HCT116 (cell line): ENCODE data around the gene AMER3.

Experiments
- EZH2 ChIP-seq: fragments of 200-600 bp; sonication (generic); IDR thresholded peaks from 2 replicates; pipeline ENCODE4 v1.6.1; 2017; ENCODE audit warnings: antibody characterized with exemption, mixed run types
- EZH2phosphoT487 ChIP-seq: fragments of 200-600 bp; IDR thresholded peaks from 2 replicates; pipeline ENCODE4 v1.6.1; 2018; ENCODE audit warnings: antibody characterized with exemption, borderline replicate concordance
- JUND ChIP-seq: IDR thresholded peaks from 2 replicates; pipeline ENCODE4 v1.6.1; 2012
- POLR2AphosphoS5 ChIP-seq: IDR thresholded peaks from 2 replicates; pipeline ENCODE4 v1.6.1; 2011; ENCODE audit warnings: mild to moderate bottlenecking, low read depth, low read length, moderate library complexity
- RAD21 ChIP-seq: IDR thresholded peaks from 2 replicates; pipeline ENCODE4 v1.6.1; 2012; ENCODE audit warnings: low read depth, mild to moderate bottlenecking
- TF ChIP-seq, protein P1 (sequence below), 3 experiments: fragments of 200-600 bp in 1 of 3; sonication (generic) in 1 of 3; IDR thresholded peaks in 2 of 3; conservative IDR thresholded peaks in 1 of 3; 2 replicates each; pipeline ENCODE4 v1.5.1; 2012 to 2017; ENCODE audit warnings: low read depth in 2 of 3, low read length in 2 of 3, antibody characterized with exemption in 1 of 3, borderline replicate concordance in 1 of 3, control low read depth in 1 of 3, mild to moderate bottlenecking in 1 of 3, mixed read lengths in 1 of 3, mixed run types in 1 of 3, moderate library complexity in 1 of 3; ENCODE audit not compliant: insufficient read depth in 1 of 3

DNA sequence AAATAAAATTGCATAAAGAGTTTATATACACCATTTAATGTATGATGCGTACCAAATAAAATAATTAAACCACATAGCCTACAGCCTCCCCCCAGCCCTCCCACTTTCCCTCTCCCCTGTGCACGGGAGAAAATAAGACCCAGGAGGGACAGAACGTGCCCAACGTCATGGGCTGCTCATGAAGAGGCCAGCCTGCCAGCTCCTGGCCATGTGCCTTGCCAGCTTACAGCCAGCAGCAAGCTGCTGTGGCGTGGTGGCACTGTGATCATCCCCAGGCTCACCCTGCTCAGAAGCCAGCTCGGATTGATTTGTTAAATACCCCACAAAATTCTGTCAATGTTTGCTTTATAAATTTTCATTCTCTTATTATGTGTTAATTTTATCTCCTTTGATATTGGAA lies 18.9 kb upstream of the AMER3 start:
- TF ChIP-seq RAD21: no peak
- no peak for TF ChIP-seq POLR2AphosphoS5
- TF ChIP-seq, protein P1, sequence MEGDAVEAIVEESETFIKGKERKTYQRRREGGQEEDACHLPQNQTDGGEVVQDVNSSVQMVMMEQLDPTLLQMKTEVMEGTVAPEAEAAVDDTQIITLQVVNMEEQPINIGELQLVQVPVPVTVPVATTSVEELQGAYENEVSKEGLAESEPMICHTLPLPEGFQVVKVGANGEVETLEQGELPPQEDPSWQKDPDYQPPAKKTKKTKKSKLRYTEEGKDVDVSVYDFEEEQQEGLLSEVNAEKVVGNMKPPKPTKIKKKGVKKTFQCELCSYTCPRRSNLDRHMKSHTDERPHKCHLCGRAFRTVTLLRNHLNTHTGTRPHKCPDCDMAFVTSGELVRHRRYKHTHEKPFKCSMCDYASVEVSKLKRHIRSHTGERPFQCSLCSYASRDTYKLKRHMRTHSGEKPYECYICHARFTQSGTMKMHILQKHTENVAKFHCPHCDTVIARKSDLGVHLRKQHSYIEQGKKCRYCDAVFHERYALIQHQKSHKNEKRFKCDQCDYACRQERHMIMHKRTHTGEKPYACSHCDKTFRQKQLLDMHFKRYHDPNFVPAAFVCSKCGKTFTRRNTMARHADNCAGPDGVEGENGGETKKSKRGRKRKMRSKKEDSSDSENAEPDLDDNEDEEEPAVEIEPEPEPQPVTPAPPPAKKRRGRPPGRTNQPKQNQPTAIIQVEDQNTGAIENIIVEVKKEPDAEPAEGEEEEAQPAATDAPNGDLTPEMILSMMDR (IDR thresholded peaks at IDR 0.05 in 2 of 3, conservative IDR thresholded peaks at IDR 0.05 in 1 of 3; ENCODE audit: borderline replicate concordance in 1 of 3, insufficient read depth in 1 of 3, low read depth in 2 of 3, low read length in 2 of 3): no peak
- TF ChIP-seq EZH2: no peak
- no peak for TF ChIP-seq EZH2phosphoT487
- no peak for TF ChIP-seq JUND
